K562 (cell line): Measurements from ENCODE around the gene CUL9. TPM values are rescaled to one million over a fixed set of nuclear protein-coding genes. Genes with fewer than 3 reads are reported as not detected.

Experiments used
- BRF2 ChIP-seq: IDR thresholded peaks from 3 replicates; pipeline ENCODE4 v1.6.1; 2011; ENCODE audit warnings: borderline replicate concordance, mild to moderate bottlenecking; ENCODE audit not compliant: insufficient read length, insufficient read depth
- CHD2 ChIP-seq: IDR thresholded peaks from 2 replicates; pipeline ENCODE4 v1.6.1; 2011; ENCODE audit warnings: low read depth, low read length
- EHMT2 ChIP-seq: fragments of 450-650 bp; IDR thresholded peaks from 2 replicates; pipeline ENCODE4 v1.6.1; 2018; ENCODE audit warnings: antibody characterized with exemption
- FOXP1 ChIP-seq: sonication (generic); formaldehyde crosslinking; IDR thresholded peaks from 2 replicates; pipeline ENCODE4 v1.8.0; 2022; ENCODE audit warnings: mild to moderate bottlenecking, missing genetic modification reagents
- GABPB1 ChIP-seq: sonication (generic); formaldehyde crosslinking; IDR thresholded peaks from 2 replicates; pipeline ENCODE4 v1.8.0; 2022; ENCODE audit warnings: mild to moderate bottlenecking, missing genetic modification reagents
- HNRNPH1 ChIP-seq: fragments of 200-400 bp; formaldehyde crosslinking; optimal IDR thresholded peaks from 2 replicates; pipeline ENCODE3; 2017; ENCODE audit warnings: low read depth, mild to moderate bottlenecking, low read length, moderate library complexity
- HNRNPLL ChIP-seq: fragments of 200-400 bp; formaldehyde crosslinking; IDR thresholded peaks from 2 replicates; pipeline ENCODE4 v1.6.1; 2017; ENCODE audit warnings: low read length, low read depth, mild to moderate bottlenecking; ENCODE audit not compliant: poor library complexity, severe bottlenecking
- KAT7 ChIP-seq: sonication (generic); formaldehyde crosslinking; IDR thresholded peaks from 2 replicates; pipeline ENCODE4 v1.8.0; 2022; ENCODE audit warnings: missing genetic modification reagents, mild to moderate bottlenecking, borderline replicate concordance
- PCBP1 ChIP-seq: fragments of 200-400 bp; formaldehyde crosslinking; IDR thresholded peaks from 2 replicates; pipeline ENCODE4 v1.6.1; 2018; ENCODE audit warnings: mild to moderate bottlenecking, low read depth, low read length; ENCODE audit not compliant: poor library complexity, severe bottlenecking
- RBM14 ChIP-seq: fragments of 200-400 bp; formaldehyde crosslinking; IDR thresholded peaks from 2 replicates; pipeline ENCODE4 v1.6.1; 2018; ENCODE audit warnings: low read depth, mild to moderate bottlenecking, low read length, moderate library complexity, borderline replicate concordance; ENCODE audit not compliant: insufficient read depth
- RFX5 ChIP-seq: IDR thresholded peaks from 2 replicates; pipeline ENCODE4 v1.6.1; 2011; ENCODE audit warnings: low read depth, mild to moderate bottlenecking, improper control_type of control experiment, low read length
- SIX5 ChIP-seq, 2 experiments: IDR thresholded peaks; 2 replicates each; pipeline ENCODE4 v1.6.1; 2011; ENCODE audit warnings: low read length in 2 of 2, borderline replicate concordance in 1 of 2, low read depth in 1 of 2, mild to moderate bottlenecking in 1 of 2, moderate library complexity in 1 of 2; ENCODE audit not compliant: insufficient read depth in 1 of 2
- SMARCC2 ChIP-seq: fragments of 450-650 bp; IDR thresholded peaks from 2 replicates; pipeline ENCODE4 v1.6.1; 2017; ENCODE audit warnings: antibody characterized with exemption, moderate library complexity, mild to moderate bottlenecking, low read depth
- TCF3 ChIP-seq: sonication (generic); formaldehyde crosslinking; IDR thresholded peaks from 2 replicates; pipeline ENCODE4 v1.4.0; 2020; ENCODE audit warnings: mild to moderate bottlenecking, missing genetic modification reagents
- U2AF2 ChIP-seq: fragments of 200-400 bp; formaldehyde crosslinking; optimal IDR thresholded peaks from 2 replicates; pipeline ENCODE3; 2017; ENCODE audit warnings: low read depth, mild to moderate bottlenecking, low read length
- ZC3H4 ChIP-seq: sonication (generic); formaldehyde crosslinking; IDR thresholded peaks from 2 replicates; pipeline ENCODE4 v1.9.0; 2021; ENCODE audit warnings: missing genetic modification reagents, borderline replicate concordance
- ZNF146 ChIP-seq: IDR thresholded peaks from one replicate; pipeline ENCODE4 v1.6.1; 2018; ENCODE audit warnings: missing compliant biosample characterization; ENCODE audit not compliant: unreplicated experiment
- ZNF197 ChIP-seq: fragments of 200-800 bp; sonication (Bioruptor generic); IDR thresholded peaks from 2 replicates; pipeline ENCODE4 v1.6.1; 2016; ENCODE audit warnings: low read depth, missing genetic modification characterization, missing compliant biosample characterization
- ZNF23 ChIP-seq: fragments of 250-450 bp; sonication (Bioruptor Pico); IDR thresholded peaks from 2 replicates; pipeline ENCODE4 v1.4.0; 2020; ENCODE audit warnings: mild to moderate bottlenecking
- ZNF583 ChIP-seq: fragments of 250-450 bp; sonication (Bioruptor Pico); IDR thresholded peaks from 2 replicates; pipeline ENCODE4 v1.4.0; 2020
- ZNF740 ChIP-seq, 3 experiments: fragments of 200-800 bp in 1 of 3; sonication (Bioruptor generic) in 1 of 3; sonication (generic) in 1 of 3; formaldehyde crosslinking in 1 of 3; IDR thresholded peaks; 2 replicates each; pipeline versions ENCODE4 v1.6.1 to v1.8.0; 2016 to 2022; ENCODE audit warnings: mild to moderate bottlenecking in 2 of 3, missing compliant biosample characterization in 2 of 3, missing genetic modification characterization in 2 of 3, missing genetic modification reagents in 1 of 3
- ZNF766 ChIP-seq: fragments of 200-800 bp; sonication (Bioruptor generic); conservative IDR thresholded peaks from 2 replicates; pipeline ENCODE4 v1.6.1; 2016; ENCODE audit warnings: missing genetic modification characterization, missing compliant biosample characterization
- ZNF79 ChIP-seq: fragments of 250-450 bp; sonication (Bioruptor Pico); IDR thresholded peaks from 2 replicates; pipeline ENCODE4 v1.4.0; 2020; ENCODE audit warnings: low read depth, mild to moderate bottlenecking, moderate library complexity
- polyA plus RNA-seq, 8 experiments: library from polyadenylated mRNA; depleted of rRNA in 4 of 8; stranded (reverse) in 5 of 8; unstranded in 3 of 8; fragments of >200 nt; fragmentation: Nextera tagmentation in 2 of 8; fragmentation: Illumina TruSeq in 1 of 8; extraction: Ambion mirVana in 2 of 8; extraction: Trizol in 1 of 8; gene quantifications; 2 replicates each; pipeline versions ENCODE4 v1.2.1 to v1.2.3, GENCODE V29; 2011 to 2014; ENCODE audit warnings: inconsistent platforms in 1 of 8, missing spikeins in 1 of 8
- total RNA-seq, 7 experiments: library from RNA; depleted of rRNA in 6 of 7; stranded (reverse); fragments of >200 nt in 6 of 7; fragmentation: Illumina TruSeq in 2 of 7; extraction: Trizol in 2 of 7; gene quantifications; 2 replicates each; pipeline versions ENCODE4 v1.2.1 to v1.2.3, GENCODE V29; 2011 to 2021; ENCODE audit warnings: low replicate concordance in 1 of 7
- TF ChIP-seq, protein P1 (sequence below): fragments of 450-650 bp; IDR thresholded peaks from 2 replicates; pipeline ENCODE4 v1.7.0; 2016; ENCODE audit warnings: borderline replicate concordance

The CUL9 gene
- total and polyA plus RNA-seq, 9 of the 15 experiments (the other 6 are each of a cell fraction or from before 2014, with no cell fraction given): 0.50 to 20.7 (median 6.6) TPM

- no peak for TF ChIP-seq ZNF740 (CRISPR knock-in tag; IDR thresholded peaks at IDR 0.05)
- TF ChIP-seq ZNF740 (tag; IDR thresholded peaks at IDR 0.05): no peak
- peak; percentile 83 for TF ChIP-seq GABPB1 (CRISPR knock-in tag)
- TF ChIP-seq ZNF23: no peak
- TF ChIP-seq U2AF2: no peak
- TF ChIP-seq TCF3 (CRISPR knock-in tag): no peak
- no peak for TF ChIP-seq ZNF583
- no peak for TF ChIP-seq RBM14
- no peak for TF ChIP-seq HNRNPLL
- peak; percentile 62; the same call in 1 of the 2 replicates for TF ChIP-seq FOXP1
- TF ChIP-seq SMARCC2: no peak
- no peak for TF ChIP-seq ZNF79
- no peak for TF ChIP-seq RFX5
- peak; percentile 97 for TF ChIP-seq ZNF766 (CRISPR knock-in tag)
- TF ChIP-seq BRF2: no peak
- TF ChIP-seq ZNF146 (CRISPR knock-in tag): no peak
- peak; percentile 96 to 98 for TF ChIP-seq SIX5 (IDR thresholded peaks at IDR 0.05; ENCODE audit: borderline replicate concordance in 1 of 2, insufficient read depth in 1 of 2, low read depth in 1 of 2, low read length in 2 of 2)
- TF ChIP-seq CHD2: peak; percentile 45
- TF ChIP-seq HNRNPH1: no peak
- TF ChIP-seq ZNF197 (CRISPR knock-in tag): peak; percentile 95
- no peak for TF ChIP-seq ZC3H4
- TF ChIP-seq PCBP1: peak; percentile 63
- TF ChIP-seq, protein P1, sequence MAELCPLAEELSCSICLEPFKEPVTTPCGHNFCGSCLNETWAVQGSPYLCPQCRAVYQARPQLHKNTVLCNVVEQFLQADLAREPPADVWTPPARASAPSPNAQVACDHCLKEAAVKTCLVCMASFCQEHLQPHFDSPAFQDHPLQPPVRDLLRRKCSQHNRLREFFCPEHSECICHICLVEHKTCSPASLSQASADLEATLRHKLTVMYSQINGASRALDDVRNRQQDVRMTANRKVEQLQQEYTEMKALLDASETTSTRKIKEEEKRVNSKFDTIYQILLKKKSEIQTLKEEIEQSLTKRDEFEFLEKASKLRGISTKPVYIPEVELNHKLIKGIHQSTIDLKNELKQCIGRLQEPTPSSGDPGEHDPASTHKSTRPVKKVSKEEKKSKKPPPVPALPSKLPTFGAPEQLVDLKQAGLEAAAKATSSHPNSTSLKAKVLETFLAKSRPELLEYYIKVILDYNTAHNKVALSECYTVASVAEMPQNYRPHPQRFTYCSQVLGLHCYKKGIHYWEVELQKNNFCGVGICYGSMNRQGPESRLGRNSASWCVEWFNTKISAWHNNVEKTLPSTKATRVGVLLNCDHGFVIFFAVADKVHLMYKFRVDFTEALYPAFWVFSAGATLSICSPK: no peak
- TF ChIP-seq KAT7: no peak
- TF ChIP-seq EHMT2: no peak
Observed at GRCh38 chr6:43247114-43247999, 65.4 kb downstream of the CUL9 start (continued).
